NOMO-1 treated with DMSO at 0.1 percent for 48 hours (cell line): ENCODE results near the gene WBP1.
"Not testable (repeated sequence)": the region's sequence is repeated elsewhere in the genome, so short reads cannot be mapped to it uniquely, and the experiment has no call there.

ENCODE experiments used
- DNase-seq: peaks from one replicate; lab custom pipeline; 2025; ENCODE audit not compliant: unreplicated experiment; lab: John Stamatoyannopoulos, UW

Gene WBP1

DNA sequence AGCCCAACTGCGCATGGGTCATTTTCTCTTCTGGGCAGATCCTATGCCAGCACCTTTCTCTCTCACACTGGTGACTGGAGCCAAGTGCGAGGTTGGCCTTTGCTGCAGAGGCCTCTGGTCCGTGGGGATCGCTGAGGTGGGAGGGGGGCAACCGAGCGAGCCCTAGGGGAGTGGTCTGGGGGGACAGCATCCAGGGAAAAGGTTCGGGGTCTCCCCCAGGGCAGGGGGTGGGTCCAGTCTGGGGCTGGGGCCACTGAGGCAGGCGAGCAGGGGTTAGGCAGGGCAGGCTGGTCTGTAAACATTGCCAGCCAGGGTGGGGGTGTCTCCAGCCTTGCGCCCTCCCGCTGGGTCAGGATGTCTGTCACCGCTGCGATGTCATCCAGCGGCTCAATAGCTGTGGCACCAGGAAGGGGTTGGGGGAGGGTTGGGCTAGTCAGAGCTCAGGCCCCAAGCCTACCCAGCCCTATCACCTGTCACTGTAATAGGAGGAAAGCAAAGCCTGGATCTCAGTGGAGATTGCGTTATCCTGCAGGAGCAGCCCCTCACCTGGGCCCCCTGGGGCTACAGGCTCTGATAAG lies 32.0 kb upstream of the WBP1 start:
- no peak for DNase-seq

DNA sequence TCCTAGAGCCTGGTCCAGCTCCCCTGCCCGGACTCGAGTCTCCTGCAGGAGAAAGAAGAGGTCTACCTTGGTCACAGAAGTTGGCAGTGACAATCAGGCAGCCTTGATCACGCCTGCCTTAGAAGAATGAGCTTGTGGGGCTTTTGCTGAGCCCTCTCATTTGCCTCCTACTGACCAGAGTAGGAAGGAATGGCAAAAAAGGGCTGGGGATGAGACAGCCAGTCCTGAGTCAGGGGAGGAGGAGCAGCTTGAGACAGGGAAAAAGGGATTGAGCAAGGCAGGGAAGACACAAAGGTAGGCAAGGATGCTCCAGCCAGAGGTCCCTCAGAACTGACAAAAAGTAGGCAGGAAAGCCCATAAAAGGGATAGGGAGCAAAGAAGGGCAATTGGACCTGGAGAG lies 30.7 kb upstream of the WBP1 start:
- DNase-seq, result no peak

DNA sequence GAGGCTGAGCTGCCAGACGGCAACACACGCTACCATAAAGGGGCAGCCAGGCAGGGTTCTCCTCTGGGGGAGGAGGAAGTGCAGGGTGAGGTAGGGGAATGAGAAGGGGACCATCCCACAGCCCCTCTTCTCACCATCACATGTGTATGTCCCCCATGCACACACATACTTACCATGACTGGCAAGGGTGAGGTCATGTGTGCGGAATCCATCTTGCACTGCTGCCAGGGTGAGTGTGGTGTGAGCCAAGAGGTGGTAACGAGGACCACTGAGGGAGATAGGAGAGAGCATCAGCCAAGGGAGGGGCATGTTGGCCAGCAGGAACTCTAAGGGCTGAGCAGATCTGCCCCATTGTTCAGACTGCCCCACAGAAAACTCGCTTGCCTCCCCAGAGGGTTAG lies 29.6 kb upstream of the WBP1 start:
- DNase-seq, result no peak

DNA sequence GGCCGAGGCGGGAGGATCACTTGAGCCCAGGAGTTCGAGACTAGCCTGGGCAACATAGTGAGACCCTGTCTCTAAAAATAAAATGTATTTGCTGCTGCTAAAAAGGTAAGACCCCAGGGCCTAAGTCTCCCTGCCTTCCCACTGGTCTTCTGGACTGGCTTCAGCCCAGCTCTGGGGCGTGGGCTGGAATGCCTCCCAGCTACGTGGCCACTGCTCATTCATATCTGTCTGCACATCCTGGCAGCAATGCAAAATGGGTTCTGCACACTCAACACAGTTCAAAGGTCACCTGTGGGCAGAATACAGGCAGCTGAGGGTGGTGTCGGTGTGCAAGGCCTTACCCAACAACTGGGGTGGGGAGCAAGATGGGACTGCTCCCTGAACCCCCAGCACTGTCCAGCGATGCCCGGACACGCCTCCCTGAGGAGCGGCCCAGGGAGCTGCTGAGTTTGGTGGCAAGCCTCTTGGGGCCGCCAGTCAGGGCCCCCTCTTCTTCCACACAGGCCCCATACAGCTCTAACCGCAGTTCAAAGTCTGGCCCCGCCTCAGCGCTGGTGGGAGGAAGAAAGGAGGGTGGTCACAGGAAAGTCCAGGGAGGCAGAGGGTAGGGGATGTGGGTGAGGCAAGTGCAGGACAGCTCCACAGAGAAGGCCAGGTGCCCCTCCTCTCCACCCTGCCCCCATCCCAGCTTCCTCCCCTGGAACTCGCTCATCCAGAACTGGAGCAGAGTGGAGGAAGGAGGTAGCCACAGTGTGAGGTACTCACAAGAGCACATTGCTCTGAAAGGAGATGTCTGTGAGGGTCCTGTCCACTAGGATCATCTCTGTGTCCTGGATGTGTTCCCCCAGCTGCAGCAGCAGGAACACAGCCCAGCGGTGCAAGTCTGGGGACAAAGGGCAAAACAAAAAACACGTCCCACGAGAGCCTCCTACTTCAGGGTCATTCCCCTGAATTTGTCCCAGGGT lies 28.5 kb upstream of the WBP1 start:
- DNase-seq, result no peak

DNA sequence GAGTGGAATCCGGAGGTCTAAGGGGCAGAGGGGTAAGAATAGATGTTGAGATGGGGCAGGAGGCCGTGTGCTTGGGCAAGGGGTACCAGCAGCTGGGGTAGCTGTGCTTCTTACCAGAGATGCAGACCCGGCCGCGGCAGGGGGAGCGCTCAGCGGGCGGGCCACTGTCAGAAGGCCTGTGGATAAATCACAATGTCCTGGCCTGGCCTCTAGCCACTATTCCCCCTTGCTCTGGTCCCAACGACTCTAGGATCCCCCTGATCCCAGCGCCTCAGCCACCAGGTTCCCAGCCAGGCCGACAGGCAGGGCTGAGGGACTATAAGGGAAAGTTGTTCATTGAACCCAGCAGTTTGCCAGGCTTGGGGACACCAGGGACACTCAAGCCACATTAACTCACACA lies 27.7 kb upstream of the WBP1 start:
- no peak for DNase-seq

DNA sequence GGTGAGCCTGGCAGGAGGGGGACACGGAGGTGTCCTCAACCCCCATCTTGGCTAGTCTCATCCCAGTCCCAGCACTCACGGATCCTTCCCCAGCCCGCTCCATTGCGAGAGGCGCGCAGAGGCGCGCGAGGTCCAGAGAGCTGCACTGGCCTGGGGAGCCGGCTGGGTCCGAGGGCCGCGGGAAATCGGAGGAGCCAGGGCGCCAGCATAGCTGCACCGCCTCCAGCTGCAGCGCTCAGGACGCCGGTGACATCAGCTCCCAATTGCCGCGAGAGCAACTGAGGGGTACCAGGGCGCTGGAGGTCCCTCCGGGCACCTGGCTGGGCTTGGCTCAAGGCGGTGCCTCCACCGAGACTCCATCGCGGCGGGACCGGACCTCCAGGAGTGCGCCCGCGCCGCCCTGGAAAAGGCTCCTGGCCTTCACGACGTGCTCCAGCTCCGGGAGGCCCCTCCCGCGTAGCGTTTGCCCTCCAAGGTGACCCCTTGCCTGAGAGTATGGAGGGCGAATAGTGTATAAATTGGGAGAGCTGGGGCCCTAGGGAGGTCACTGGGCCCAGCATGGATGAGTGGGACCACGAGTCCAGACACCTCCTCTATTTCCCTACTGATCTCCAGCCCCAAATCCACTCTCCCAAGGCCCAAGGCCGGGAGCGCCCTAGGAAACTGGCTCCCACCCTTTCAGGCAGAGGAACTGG lies 22.0 kb upstream of the WBP1 start:
- DNase-seq, result no peak

DNA sequence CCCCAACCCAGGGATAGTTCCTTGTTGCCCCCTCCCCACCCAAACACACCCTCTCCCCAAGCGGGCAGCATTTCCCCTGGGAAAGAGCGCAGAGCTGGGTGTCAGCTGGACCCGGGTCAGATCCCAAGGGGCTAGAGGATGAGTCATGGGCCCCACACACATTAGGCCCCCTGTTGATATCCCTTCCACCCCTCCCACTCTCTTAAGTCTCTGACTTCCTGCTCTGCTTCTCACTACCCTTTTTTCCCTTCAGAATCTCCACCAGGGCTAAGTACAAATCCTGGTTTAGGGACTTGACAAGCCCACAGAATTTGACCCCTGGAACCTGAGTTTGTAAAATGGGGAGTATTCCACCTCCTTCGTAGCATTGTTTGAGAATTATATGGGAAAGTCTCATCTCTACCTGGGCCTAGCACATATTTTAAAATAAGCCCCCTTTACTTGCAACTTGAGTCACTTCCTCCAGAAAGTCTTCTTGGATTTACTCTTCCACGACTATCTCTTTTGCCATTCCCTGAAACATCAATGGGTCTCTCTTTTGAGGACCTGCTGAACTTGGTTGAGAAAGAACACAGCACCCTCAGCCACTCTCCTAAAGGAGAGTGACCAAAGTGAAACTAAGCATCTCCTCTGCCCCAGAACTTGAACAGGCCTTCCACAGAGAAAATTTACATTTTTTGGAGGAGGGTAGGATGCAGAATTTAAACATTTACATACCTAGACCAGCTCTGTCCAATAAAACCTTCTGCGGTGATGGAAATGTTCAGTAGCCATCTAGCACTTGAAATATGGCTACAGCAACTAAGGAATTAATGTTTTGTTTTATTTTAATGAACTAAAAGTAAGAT lies 21.2 kb upstream of the WBP1 start:
- no peak for DNase-seq

DNA sequence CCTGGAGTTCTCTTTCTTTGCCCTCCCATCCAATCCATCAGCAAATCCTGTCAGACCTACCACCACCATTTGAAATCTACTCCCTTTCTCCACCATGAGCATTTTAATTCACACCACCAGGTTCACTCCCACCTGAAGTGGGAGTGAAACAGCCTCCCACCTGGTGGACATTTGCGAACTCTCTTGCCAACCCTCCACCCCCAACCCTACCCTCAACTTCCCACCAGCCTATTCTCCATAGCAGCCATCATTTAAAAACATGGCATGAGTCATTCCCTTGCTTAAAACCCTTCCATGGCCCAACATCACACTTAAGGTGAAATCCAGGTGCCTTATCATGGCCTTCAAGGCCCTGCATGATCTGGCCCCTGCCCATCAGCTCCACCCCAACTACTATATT lies 20.0 kb upstream of the WBP1 start:
- DNase-seq, result no peak

DNA sequence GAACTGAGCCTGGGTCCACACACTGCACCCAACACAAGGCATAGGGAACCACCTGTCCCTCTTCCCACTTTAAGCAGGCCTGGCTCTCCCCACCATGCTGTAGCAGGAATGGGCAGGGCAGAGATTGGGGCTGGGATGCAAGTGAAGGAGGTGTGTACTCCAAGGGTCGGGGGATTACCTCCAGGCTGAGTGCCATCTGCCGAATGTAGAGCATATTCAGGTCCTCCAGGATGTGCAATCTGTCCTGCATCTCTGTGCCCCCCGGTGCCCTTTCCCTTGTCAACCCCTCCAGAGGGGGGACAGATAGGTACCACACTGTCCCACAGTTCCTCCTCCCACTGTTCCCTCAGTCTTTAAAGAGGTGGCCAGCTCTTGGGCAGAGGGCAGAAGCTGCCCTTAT lies 18.9 kb upstream of the WBP1 start:
- no peak for DNase-seq

DNA sequence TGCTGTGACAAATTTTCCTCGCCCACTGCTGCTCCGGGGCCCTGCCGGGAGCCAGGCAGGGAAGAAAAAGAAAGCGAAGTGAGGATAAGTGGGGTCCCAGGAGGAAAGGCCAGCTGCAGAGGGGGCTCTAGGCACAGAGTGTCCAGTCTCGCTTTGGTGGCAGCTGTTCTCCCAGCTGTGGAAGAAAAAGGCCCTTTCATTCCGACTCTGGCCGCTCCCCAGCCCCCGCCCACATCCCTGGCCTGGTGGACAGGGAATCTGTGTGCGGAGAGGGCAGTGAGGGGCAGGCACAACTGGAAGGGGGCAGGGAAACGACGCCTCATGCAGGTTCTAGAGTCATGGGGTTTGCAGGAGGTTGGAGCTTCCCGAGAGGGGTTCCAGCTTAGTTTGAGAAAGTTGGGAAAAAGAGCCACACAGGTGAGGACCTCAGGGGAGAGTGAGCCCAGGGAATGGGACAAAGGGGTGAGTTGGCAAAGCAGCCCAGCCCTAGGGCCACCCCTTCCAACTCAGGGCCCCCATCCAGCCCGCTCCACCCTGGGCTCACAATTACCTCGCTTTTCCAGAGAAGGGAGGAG lies 18.3 kb upstream of the WBP1 start:
- DNase-seq, result no peak

DNA sequence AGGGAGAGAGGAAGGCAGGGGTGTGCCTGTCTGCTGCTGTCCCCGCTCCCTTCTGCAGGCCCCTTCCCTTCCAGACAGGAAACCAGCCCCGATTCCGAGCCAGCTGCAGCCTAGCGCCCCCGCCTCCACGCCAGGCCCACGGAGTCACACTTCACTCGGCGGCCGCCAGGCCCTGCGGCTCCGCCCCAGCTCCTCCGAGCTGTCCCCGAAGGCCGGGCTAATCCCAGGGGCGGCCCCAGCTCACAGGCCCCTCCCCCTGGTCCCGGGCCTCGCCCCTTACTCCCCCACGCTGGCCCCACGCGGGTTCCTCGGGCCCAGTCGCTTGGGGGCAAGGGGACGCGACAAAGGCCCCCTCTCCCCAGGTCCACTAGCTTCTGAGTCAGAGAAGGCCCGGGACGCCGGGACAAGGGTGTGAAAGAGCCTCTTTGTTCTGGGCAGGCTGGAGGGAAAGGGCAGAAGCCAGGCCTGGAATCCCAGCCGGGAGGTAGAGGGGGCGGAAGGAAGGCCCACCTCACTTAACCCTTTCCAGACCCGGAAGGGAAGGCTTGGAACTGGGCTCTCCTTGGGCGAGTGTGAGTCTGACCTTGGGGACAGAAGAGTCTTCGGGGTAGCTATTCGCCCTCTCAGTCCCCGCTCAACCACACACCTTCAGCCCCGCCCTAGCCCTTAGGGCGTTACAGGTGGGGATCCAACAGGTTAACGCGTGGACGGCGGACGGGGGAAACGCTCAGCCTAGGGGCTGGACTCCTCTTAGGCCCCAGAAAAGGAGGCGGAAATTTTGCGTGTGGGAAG lies 17.7 kb upstream of the WBP1 start:
- peak; percentile 73 for DNase-seq

- no peak for DNase-seq
These were observed 17.0 kb upstream of the WBP1 start for GRCh38 chr2:74441170-74441689.

- DNase-seq, result no peak
These were observed 16.4 kb upstream of the WBP1 start, which contains the start of gene RTKN for GRCh38 chr2:74441690-74442482. Gene RTKN, minus strand, starts transcription at chr2:74441937. Its CDS starts 121 bp downstream, at chr2:74441816.

- not testable (repeated sequence) for DNase-seq
These were observed 15.5 kb upstream of the WBP1 start for GRCh38 chr2:74442483-74443297.

- DNase-seq, result no peak
These were observed 13.5 kb upstream of the WBP1 start for GRCh38 chr2:74444498-74445318.

GRCh38 chr2:74447230-74447999 lies 10.8 kb upstream of the WBP1 start:
- DNase-seq, result no peak
